ENCODE measurements around the gene LNPK.
"Not testable (repeated sequence)": the region's sequence is repeated elsewhere in the genome, so short reads cannot be mapped to it uniquely, and the experiment has no call there.

LNPK gene

DNA sequence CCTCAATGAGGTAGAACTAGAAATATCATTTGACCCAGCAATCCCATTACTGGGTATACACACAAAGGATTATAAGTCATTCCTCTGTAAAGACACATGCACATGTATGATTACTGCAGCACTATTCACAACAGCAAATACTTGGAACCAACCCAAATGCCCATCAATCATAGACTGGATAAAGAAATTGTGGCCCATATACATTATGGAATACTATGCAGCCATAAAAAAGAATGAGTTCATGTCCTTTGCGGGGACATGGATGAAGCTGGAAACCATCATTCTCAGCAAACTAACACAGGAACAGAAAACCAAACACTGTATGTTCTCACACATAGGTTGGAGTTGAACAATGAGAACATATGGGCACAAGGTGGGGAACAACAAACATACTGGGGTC is 106.1 kb downstream of the LNPK start:
- not testable (repeated sequence) for DNase-seq

DNA sequence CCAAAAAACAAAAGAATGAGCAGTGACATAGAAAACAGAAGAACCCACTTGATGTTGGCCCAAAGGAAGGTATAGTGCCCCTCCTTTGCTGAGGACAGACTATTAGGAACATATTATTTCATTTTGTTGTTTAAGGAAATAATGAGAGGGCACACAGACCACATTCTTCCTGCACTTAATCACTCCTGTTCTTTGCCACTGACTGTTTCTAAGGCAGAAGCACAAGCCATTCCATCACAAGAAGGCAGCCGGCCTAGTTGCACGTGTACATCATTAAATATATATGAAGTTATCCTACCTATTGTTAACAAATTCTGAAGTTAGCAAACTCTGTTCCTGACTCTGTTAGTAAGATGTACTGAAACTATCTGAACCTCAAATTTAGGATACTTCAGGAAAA is 110.0 kb downstream of the LNPK start:
- peak; percentile 34 for DNase-seq

DNA sequence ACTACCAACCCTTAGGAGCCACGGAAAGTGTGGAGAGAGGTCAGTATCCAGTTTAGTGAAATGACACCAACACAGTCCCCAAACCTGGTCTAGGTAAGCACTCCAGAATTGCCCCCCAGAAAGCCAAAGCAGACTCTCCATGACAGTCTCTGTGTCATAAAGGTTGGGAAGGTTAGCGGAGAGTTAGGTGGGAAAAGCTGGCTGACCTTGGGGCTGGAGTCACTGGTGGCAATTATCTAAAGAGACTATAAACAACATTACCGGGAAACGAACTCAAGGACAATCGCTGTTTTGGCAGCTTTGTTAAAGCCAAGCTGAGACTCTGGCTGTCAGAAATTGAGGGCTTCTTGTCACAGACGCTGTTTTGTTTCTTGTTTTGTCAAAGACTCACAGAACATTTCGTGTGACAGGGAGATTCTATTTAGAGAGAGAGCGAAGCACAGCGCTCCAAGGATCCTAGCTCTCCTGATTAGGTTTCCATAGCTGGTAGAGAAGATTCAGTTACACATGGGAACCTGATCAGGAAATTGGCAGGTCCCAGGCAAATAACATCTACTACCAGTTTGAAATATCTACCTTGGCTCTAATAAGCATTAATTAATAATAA is 111.3 kb downstream of the LNPK start:
- DNase-seq, result no peak

DNA sequence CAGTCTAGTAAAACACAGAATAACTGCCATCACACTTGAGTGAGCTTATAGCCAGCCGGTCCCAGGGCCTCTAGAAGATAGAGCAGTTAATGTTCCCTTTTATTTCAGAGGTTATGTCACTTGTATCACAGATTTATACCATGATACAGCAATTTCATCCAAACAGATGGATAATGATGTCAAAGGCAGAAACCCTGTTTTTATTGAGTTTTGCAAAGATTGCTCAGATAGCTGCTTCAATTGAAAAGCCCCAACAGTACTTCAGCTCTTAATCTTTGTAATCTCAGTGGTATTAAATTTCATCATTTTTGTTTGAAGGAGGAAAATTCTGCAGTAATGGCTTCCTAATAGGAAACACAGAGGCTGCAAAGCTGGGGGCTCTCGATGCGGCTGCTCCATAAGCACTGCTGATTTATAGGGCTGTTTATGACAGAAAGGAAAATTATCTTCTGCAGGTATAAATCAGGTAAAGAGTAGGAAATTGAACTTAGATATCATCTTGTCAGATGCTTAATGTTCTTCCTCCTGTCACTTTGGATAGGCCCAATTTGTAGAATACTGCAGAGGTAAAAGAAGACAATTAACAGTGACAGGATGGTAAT is 112.3 kb downstream of the LNPK start:
- DNase-seq, result no peak

DNA sequence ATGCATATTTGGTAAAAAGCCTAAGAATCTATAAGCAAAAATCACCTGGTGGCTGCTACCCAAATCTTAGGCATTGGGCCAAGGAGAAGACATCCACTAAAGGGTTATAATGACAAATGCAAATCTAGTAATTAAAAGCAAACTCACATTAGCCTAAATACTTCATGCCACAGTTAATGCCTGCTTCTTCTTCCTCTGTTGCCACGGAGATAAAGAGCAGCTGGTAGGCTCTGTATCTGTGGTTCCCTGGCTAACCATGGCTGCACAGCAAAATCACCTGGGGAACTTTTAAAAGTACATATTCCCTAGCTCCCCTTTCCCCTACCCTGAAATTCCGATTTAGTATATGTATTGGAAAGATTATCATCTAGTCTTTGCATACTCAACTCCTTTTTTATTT is 114.3 kb downstream of the LNPK start:
- DNase-seq, result no peak

DNA sequence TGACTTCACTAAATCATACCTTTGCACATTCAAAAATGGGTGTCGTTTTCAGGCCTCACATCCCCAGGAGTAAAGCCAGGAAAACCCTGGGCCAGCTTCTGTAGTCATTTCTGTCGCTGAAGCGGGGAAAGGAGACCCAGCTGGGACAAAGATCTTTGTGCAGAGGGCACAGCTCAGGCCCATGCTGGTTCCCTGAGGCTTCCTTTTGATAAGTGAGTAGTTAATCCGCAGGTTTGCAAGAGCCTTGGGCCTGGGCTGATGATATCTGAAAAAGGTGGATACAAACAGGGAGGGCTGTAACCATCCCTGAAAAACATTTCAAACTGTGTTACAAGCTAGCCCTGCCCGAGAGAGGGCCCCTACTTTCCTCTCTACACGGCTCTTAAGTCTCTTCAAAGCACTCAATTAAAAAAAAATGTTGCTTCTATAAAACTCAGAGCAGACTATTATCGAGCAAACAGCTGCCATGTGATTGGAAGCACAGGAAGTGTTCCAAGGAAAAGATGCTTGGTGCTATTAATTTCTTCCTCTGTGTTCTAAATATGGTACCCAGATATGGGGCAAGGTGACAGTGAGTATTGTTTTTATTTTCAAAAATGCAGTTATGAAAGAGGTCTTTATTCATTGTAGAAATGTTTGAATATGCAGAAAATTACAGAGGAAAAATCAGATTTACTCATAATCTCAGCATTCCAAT is 117.2 kb downstream of the LNPK start:
- DNase-seq, result no peak

DNA sequence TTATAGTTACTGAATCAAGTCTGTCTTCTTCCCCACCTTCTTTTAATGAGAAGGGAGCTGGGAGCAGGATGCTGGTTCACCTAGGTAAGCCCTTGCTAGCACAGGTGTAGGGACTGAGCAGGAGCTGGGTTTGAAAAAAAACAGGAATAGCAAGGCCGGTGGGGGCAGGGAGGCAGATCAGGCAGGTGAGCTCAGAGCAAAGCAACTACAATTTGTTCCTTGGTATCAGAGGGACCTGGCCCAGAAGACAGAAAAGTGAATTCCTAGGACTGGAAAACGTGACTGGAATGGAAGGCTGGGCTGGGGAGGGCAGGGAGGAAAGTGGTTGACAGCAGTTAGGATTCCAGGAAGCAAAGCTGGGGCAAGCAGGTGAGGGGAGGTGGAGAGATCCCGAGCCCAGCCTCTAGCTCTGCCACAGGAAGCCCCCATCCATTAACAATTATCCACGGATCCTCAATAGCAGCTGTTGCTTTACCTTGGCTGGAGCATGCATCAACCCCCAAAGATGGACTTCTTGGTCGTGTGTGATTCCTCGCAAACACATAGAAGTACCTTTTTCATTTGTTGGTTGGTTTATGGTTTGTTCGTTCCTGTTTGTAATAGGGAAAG is 118.4 kb downstream of the LNPK start:
- no peak for DNase-seq

DNA sequence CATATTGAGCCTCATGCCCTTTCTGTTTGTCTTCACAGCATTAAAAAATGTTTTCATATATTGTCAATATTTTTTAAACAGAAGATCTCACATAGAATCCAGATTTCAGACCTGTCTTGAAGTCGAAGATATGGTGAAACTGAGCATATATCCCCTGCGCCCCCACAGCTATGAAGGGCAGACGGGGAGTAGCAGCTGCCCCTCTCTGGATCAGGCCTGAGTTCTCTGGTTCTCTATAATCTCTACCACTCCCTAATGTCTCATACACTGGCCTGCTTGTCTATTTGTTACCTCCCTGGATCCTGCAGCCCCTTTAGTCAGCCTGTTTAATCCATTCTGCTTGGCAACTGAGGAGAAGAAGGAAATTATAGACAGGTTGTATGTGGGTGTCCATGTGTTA is 122.4 kb downstream of the LNPK start:
- DNase-seq, result no peak

DNA sequence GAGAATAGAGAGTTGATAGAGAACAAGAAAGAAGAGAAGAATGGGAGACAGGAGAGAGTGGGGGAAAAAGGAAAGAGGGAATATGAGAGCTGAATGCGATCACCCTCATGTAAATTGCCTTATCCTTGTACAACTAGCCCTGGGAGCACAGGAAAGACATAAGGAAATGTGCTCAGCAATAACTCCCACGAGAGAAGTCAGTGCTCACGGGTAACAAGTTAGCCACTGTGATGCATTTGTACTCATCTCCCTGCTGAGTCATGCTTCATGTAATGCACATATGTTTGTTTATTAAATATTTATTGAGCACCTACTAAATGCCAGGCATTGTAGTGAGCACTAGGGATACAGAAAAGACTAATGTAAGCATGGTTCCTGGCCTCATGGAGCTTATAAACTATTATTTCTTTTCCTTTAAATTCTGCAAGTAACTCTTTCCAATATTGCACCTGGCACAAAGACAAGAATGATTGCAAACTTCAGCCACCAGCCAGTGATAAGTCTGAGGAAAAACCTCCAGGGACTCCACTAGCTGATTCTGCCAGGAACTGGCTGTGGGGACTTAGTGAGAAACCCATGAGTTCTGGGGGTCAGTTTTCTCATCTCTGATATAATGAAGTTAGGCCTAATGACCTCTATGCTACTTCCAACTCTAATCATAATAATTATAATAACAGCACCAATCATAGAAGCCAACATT is 124.1 kb downstream of the LNPK start:
- DNase-seq, result peak; percentile 11

DNA sequence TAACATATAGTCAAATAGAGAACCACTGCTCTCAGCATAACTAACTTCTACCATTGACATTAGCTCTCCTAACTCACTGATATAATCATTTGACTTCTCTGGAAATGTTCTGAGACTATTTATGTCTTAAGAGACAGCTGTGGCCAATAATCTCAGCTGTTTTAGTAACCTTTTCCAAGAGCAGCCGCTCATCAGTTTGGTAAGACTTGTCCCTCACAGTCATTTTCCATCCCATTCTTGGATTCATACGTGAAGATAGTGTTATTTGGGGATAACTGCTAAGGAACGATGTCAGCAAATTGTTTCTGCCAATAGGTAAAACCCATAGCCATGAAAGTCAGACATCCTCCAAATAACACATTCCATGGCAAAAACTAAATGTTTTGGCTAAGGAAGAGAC is 127.8 kb downstream of the LNPK start:
- no peak for DNase-seq
